Measurements from ENCODE around the gene RSAD2.

DNA sequence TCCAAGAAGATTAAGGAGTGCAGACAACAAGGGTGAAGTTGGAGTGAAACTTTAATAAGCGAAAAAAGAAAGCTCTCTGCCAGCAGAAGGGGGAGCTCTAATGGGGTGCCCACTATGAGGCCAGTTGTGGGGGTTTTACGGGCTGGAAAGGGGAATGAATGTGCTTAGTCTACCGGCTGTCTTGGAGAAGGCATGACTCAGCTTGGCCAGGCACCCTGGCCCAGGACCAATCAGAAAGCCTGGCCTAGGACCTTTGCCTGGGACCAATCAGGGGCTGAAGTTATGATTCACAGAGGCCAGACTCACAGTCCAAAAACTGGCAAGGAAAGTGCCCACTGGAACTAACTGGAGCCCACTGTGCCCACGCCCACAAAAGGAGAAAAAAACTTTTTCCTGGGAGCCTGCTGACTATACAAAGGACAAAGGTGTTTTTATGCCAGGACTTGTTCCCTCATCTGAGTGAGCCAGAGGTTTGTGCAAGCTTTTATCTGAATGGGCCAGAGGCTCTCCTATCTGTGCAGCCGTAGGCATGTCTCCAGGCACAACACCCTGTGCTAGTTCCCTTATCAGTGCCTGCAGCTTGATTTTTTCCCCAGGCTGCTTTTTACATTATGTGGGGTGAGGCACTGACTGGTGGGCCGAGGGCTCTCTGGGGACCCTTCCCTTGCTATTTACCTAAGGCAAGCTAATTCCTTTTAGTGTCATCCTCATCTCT lies 30.5 kb upstream of the RSAD2 start:
- TF ChIP-seq, protein P1, sequence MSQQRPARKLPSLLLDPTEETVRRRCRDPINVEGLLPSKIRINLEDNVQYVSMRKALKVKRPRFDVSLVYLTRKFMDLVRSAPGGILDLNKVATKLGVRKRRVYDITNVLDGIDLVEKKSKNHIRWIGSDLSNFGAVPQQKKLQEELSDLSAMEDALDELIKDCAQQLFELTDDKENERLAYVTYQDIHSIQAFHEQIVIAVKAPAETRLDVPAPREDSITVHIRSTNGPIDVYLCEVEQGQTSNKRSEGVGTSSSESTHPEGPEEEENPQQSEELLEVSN (IDR thresholded peaks at IDR 0.05; ENCODE audit: borderline replicate concordance, low read depth): no peak
- TF ChIP-seq POLR2A (IDR thresholded peaks at IDR 0.05; ENCODE audit: low read length): no peak
- TF ChIP-seq, protein P2, sequence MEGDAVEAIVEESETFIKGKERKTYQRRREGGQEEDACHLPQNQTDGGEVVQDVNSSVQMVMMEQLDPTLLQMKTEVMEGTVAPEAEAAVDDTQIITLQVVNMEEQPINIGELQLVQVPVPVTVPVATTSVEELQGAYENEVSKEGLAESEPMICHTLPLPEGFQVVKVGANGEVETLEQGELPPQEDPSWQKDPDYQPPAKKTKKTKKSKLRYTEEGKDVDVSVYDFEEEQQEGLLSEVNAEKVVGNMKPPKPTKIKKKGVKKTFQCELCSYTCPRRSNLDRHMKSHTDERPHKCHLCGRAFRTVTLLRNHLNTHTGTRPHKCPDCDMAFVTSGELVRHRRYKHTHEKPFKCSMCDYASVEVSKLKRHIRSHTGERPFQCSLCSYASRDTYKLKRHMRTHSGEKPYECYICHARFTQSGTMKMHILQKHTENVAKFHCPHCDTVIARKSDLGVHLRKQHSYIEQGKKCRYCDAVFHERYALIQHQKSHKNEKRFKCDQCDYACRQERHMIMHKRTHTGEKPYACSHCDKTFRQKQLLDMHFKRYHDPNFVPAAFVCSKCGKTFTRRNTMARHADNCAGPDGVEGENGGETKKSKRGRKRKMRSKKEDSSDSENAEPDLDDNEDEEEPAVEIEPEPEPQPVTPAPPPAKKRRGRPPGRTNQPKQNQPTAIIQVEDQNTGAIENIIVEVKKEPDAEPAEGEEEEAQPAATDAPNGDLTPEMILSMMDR (IDR thresholded peaks at IDR 0.05): no peak
- no peak for TF ChIP-seq RFX5 (IDR thresholded peaks at IDR 0.05)
- no peak for TF ChIP-seq ZSCAN20 (CRISPR knock-in tag; IDR thresholded peaks at IDR 0.05)
- TF ChIP-seq ESRRA (IDR thresholded peaks at IDR 0.05; ENCODE audit: borderline replicate concordance, low read length): no peak
- TF ChIP-seq RCOR1 (IDR thresholded peaks at IDR 0.05; ENCODE audit: low read depth, low read length): no peak
- TF ChIP-seq CHD4 (IDR thresholded peaks at IDR 0.05; ENCODE audit: borderline replicate concordance): no peak
- no peak for TF ChIP-seq POLR2AphosphoS2 (conservative IDR thresholded peaks at IDR 0.05; ENCODE audit: low read length)
- TF ChIP-seq, protein P3, sequence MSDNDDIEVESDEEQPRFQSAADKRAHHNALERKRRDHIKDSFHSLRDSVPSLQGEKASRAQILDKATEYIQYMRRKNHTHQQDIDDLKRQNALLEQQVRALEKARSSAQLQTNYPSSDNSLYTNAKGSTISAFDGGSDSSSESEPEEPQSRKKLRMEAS (IDR thresholded peaks at IDR 0.05): no peak
- no peak for TF ChIP-seq EP300 (IDR thresholded peaks at IDR 0.05)
